H1 (cell line): ENCODE data around the gene FOXC1. TPM values are rescaled to one million over a fixed set of nuclear protein-coding genes. Genes with fewer than 3 reads are reported as not detected.

Source experiments
- CTCF ChIA-PET: fragments of 300-600 bp; sonication (Branson Sonifier 250); formaldehyde crosslinking; loops from one replicate; lab custom pipeline; 2021; ENCODE audit not compliant: partially characterized antibody; lab: Charles Lee
- POLR2A ChIA-PET: fragments of 300-600 bp; sonication (Branson Sonifier 250); formaldehyde crosslinking; loops from one replicate; lab custom pipeline; 2021; ENCODE audit warnings: inconsistent platforms; ENCODE audit not compliant: partially characterized antibody; lab: Charles Lee
- DNase-seq, 2 experiments: peaks; one replicate each; pipeline versions ENCODE4 v3.0.0 to v3.0.0-alpha.2; 2010 to 2022; ENCODE audit warnings: low spot score in 2 of 2, low read depth in 1 of 2, mixed read lengths in 1 of 2
- FAIRE-seq: peaks from 2 replicates; lab custom pipeline; 2011; peaks lifted over from hg19 to GRCh38; lab: Jason Lieb, UNC
- H2AFZ ChIP-seq: 2 replicates; pipeline ENCODE4 v1.8.1; 2012; ENCODE audit warnings: low read length, inconsistent platforms
- H2AK5ac ChIP-seq: 2 replicates; pipeline ENCODE4 v1.6.1; 2013; ENCODE audit warnings: low read depth, low read length
- H2BK120ac ChIP-seq: replicated peaks from 2 replicates; pipeline ENCODE3; 2013; ENCODE audit warnings: low read depth, low read length, inconsistent platforms
- H2BK12ac ChIP-seq: 2 replicates; pipeline ENCODE4 v1.6.1; 2013; ENCODE audit warnings: low read depth, low read length
- H2BK15ac ChIP-seq: 2 replicates; pipeline ENCODE4 v1.6.1; 2013; ENCODE audit warnings: low read length
- H2BK20ac ChIP-seq: 2 replicates; pipeline ENCODE4 v1.6.1; 2013; ENCODE audit warnings: low read length
- H2BK5ac ChIP-seq: 2 replicates; pipeline ENCODE4 v1.6.1; 2013; ENCODE audit warnings: low read depth, low read length
- H3K14ac ChIP-seq: 2 replicates; pipeline ENCODE4 v1.6.1; 2013; ENCODE audit warnings: inconsistent platforms; ENCODE audit not compliant: insufficient read length
- H3K18ac ChIP-seq: 2 replicates; pipeline ENCODE4 v1.6.1; 2013; ENCODE audit warnings: low read length; ENCODE audit errors: extremely low read depth
- H3K23ac ChIP-seq: 2 replicates; pipeline ENCODE4 v1.6.1; 2013; ENCODE audit warnings: inconsistent platforms; ENCODE audit not compliant: insufficient read length
- H3K23me2 ChIP-seq: 2 replicates; pipeline ENCODE4 v1.6.1; 2013; ENCODE audit warnings: low read depth, low read length
- H3K27ac ChIP-seq: 2 replicates; pipeline ENCODE4 v1.6.1; 2011; ENCODE audit warnings: low read depth, low read length, inconsistent platforms
- H3K27me3 ChIP-seq, 4 experiments: replicated peaks in 1 of 4; 1 replicate in 1 of 4; 2 replicates in 3 of 4; pipeline versions ENCODE4 v1.6.1 to v1.8.1; 2011 to 2013; ENCODE audit warnings: low read length in 3 of 4, mild to moderate bottlenecking in 3 of 4, inconsistent platforms in 2 of 4, mixed read lengths in 2 of 4, moderate library complexity in 1 of 4; ENCODE audit not compliant: control insufficient read depth in 3 of 4, insufficient read depth in 3 of 4; ENCODE audit errors: extremely low read depth in 1 of 4
- H3K36me3 ChIP-seq, 4 experiments: 2 replicates each; pipeline versions ENCODE4 v1.6.1 to v1.8.1; 2011 to 2013; ENCODE audit warnings: mild to moderate bottlenecking in 4 of 4, low read length in 3 of 4, moderate library complexity in 2 of 4, control low read depth in 1 of 4, inconsistent platforms in 1 of 4; ENCODE audit not compliant: insufficient read depth in 4 of 4, control insufficient read depth in 2 of 4
- H3K4ac ChIP-seq: replicated peaks from 2 replicates; pipeline ENCODE3; 2013; ENCODE audit warnings: low read length, low read depth, mixed read lengths, inconsistent platforms; ENCODE audit not compliant: insufficient read length
- H3K4me1 ChIP-seq, 4 experiments: replicated peaks in 1 of 4; 1 replicate in 1 of 4; 2 replicates in 3 of 4; pipeline versions ENCODE4 v1.6.1 to v1.8.1; 2011 to 2013; ENCODE audit warnings: low read length in 3 of 4, inconsistent platforms in 2 of 4, mixed read lengths in 1 of 4; ENCODE audit not compliant: insufficient read depth in 4 of 4, control insufficient read depth in 3 of 4
- H3K4me2 ChIP-seq, 2 experiments: 2 replicates each; pipeline versions ENCODE4 v1.6.1 to v1.8.1; 2011 to 2013; ENCODE audit warnings: low read depth in 2 of 2, low read length in 2 of 2, control low read depth in 1 of 2, inconsistent platforms in 1 of 2, mild to moderate bottlenecking in 1 of 2; ENCODE audit not compliant: insufficient read depth in 1 of 2
- H3K4me3 ChIP-seq, 4 experiments: fragments of 200-600, 300-600 bp in 1 of 4; sonication (generic), shearing (Covaris generic), sonication (Bioruptor Twin) in 1 of 4; 2 replicates each; pipeline versions ENCODE4 v1.5.1 to v1.8.1; 2011 to 2016; ENCODE audit warnings: low read length in 4 of 4, low read depth in 3 of 4, control low read depth in 2 of 4, inconsistent platforms in 2 of 4, mild to moderate bottlenecking in 2 of 4, mixed read lengths in 1 of 4, moderate library complexity in 1 of 4; ENCODE audit not compliant: insufficient read depth in 2 of 4; ENCODE audit errors: extremely low read depth in 1 of 4
- H3K56ac ChIP-seq: replicated peaks from 2 replicates; pipeline ENCODE3; 2013; ENCODE audit warnings: low read depth, mild to moderate bottlenecking, mixed read lengths, low read length, inconsistent platforms; ENCODE audit not compliant: insufficient read length
- H3K79me1 ChIP-seq: 2 replicates; pipeline ENCODE4 v1.6.1; 2013; ENCODE audit warnings: low read depth, low read length, control low read depth
- H3K79me2 ChIP-seq, 2 experiments: 2 replicates each; pipeline versions ENCODE4 v1.6.1 to v1.8.1; 2012 to 2013; ENCODE audit warnings: low read length in 2 of 2, mild to moderate bottlenecking in 2 of 2, inconsistent platforms in 1 of 2; ENCODE audit not compliant: insufficient read depth in 2 of 2, control insufficient read depth in 1 of 2
- H3K9ac ChIP-seq, 4 experiments: replicated peaks in 1 of 4; 1 replicate in 1 of 4; 2 replicates in 3 of 4; pipeline versions ENCODE4 v1.6.1 to v1.8.1; 2011 to 2013; ENCODE audit warnings: low read depth in 3 of 4, low read length in 3 of 4, control low read depth in 2 of 4, mild to moderate bottlenecking in 2 of 4, moderate library complexity in 2 of 4, inconsistent platforms in 1 of 4; ENCODE audit errors: extremely low read depth in 1 of 4
- H3K9me3 ChIP-seq, 2 experiments: 2 replicates each; pipeline versions ENCODE4 v1.6.1 to v1.8.1; 2012 to 2013; ENCODE audit warnings: mild to moderate bottlenecking in 2 of 2, moderate library complexity in 2 of 2, control low read depth in 1 of 2, inconsistent platforms in 1 of 2, low read depth in 1 of 2, low read length in 1 of 2, mixed read lengths in 1 of 2; ENCODE audit not compliant: insufficient read depth in 2 of 2
- H4K20me1 ChIP-seq, 2 experiments: replicated peaks in 1 of 2; 2 replicates each; pipeline versions ENCODE3 to v1.8.1; 2011 to 2013; ENCODE audit warnings: inconsistent platforms in 2 of 2, low read length in 2 of 2, mild to moderate bottlenecking in 1 of 2; ENCODE audit not compliant: insufficient read depth in 2 of 2, control insufficient read depth in 1 of 2
- H4K5ac ChIP-seq: 2 replicates; pipeline ENCODE4 v1.6.1; 2013; ENCODE audit warnings: low read length, low read depth, mixed read lengths, inconsistent platforms; ENCODE audit not compliant: insufficient read length
- H4K8ac ChIP-seq: 2 replicates; pipeline ENCODE4 v1.8.0; 2013; ENCODE audit warnings: mild to moderate bottlenecking, moderate library complexity, low read length, inconsistent platforms; ENCODE audit not compliant: insufficient read depth; ENCODE audit errors: extremely low read depth
- H4K91ac ChIP-seq: replicated peaks from 2 replicates; pipeline ENCODE3; 2013; ENCODE audit warnings: low read length, mixed read lengths, inconsistent platforms; ENCODE audit not compliant: insufficient read length
- CHD2 ChIP-seq: IDR thresholded peaks from 2 replicates; pipeline ENCODE4 v1.6.1; 2012; ENCODE audit warnings: low read length, improper control_type of control experiment
- FOSL1 ChIP-seq: IDR thresholded peaks from 2 replicates; pipeline ENCODE4 v1.6.1; 2011; ENCODE audit warnings: mild to moderate bottlenecking, low read depth, low read length, moderate library complexity; ENCODE audit not compliant: insufficient read depth
- KDM1A ChIP-seq: fragments of 200-600, 300-600 bp; sonication (generic); IDR thresholded peaks from 2 replicates; pipeline ENCODE4 v1.7.1; 2016; ENCODE audit warnings: mild to moderate bottlenecking, low read length, borderline replicate concordance
- KDM5A ChIP-seq: fragments of 200-600 bp; IDR thresholded peaks from 2 replicates; pipeline ENCODE4 v1.7.1; 2012; ENCODE audit warnings: mild to moderate bottlenecking, low read length, inconsistent platforms, mixed read lengths
- NRF1 ChIP-seq: IDR thresholded peaks from 2 replicates; pipeline ENCODE4 v1.6.1; 2011; ENCODE audit warnings: mild to moderate bottlenecking, low read depth, low read length, improper control_type of control experiment
- POU5F1 ChIP-seq: IDR thresholded peaks from 2 replicates; pipeline ENCODE4 v1.6.1; 2011; ENCODE audit warnings: low read depth, mild to moderate bottlenecking, low read length, moderate library complexity
- RXRA ChIP-seq: IDR thresholded peaks from 2 replicates; pipeline ENCODE4 v1.6.1; 2011; ENCODE audit warnings: low read depth, mild to moderate bottlenecking, low read length, moderate library complexity; ENCODE audit not compliant: insufficient read depth
- SIN3A ChIP-seq, 2 experiments: IDR thresholded peaks in 1 of 2; conservative IDR thresholded peaks in 1 of 2; 2 replicates each; pipeline ENCODE4 v1.6.1; 2011 to 2012; ENCODE audit warnings: low read length in 2 of 2, improper control_type of control experiment in 1 of 2, low read depth in 1 of 2, mild to moderate bottlenecking in 1 of 2
- SP1 ChIP-seq: IDR thresholded peaks from 2 replicates; pipeline ENCODE4 v1.6.1; 2011; ENCODE audit warnings: low read depth, low read length
- WGBS, 2 experiments: shearing (Covaris generic) in 1 of 2; methylation state at CpG; one replicate each; pipeline versions ENCODE4 v1.1.6 to v1.1.7; 2013 to 2015; ENCODE audit warnings: low lambda C conversion rate in 2 of 2, mixed read lengths in 2 of 2, inconsistent platforms in 1 of 2, low coverage in 1 of 2, missing lambda C conversion rate in 1 of 2; ENCODE audit not compliant: insufficient replicate concordance in 2 of 2, insufficient coverage in 1 of 2, insufficient read length in 1 of 2; ENCODE audit errors: extremely low coverage in 1 of 2, missing lambda C conversion rate in 1 of 2; 5-methylcytosine and 5-hydroxymethylcytosine counted together
- polyA plus RNA-seq, 7 experiments: library from polyadenylated mRNA; depleted of rRNA in 3 of 7; stranded (reverse) in 5 of 7; unstranded in 2 of 7; fragments of >200 nt in 5 of 7; fragments of 200-250 nt in 2 of 7; gene quantifications; 1 replicate in 5 of 7; 2 replicates in 1 of 7; 4 replicates in 1 of 7; pipeline versions ENCODE4 v1.2.1 to v1.2.3, GENCODE V29; 2011 to 2013; ENCODE audit warnings: missing spikeins in 2 of 7, mixed read lengths in 2 of 7
- total RNA-seq: library from RNA; stranded (reverse); fragmentation: NEBNext Ultra II Directional; extraction: Animal tissue kit (Norgen Biotek cat#: 25700); gene quantifications from 2 replicates; pipeline ENCODE4 v1.2.1, GENCODE V29; 2021
- TF ChIP-seq, protein P1 (sequence below): IDR thresholded peaks from 2 replicates; pipeline ENCODE4 v1.6.1; 2012; ENCODE audit warnings: inconsistent platforms

Gene FOXC1
- total and polyA plus RNA-seq, 2 of the 8 experiments (the other 6 are each of a cell fraction or from before 2014, with no cell fraction given), result 0.22 TPM; not detected in 1

- Histone ChIP-seq H4K8ac (peak overlapping the region; percentile 18; the same call in 1 of the 2 replicates), H3K4me1 (peaks cover 0 to 8% (median 4%) of the 10 kb centered on the region in 4 experiments; a peak in 4 of 7 replicates), H2BK12ac (no peak overlapping the region), H3K9ac (no peak overlapping the region), H3K79me1 (no peaks in the 10 kb centered on the region), H4K5ac (no peak overlapping the region), H3K4ac (no peak overlapping the region), H2AK5ac (no peak overlapping the region), H2BK5ac (no peak overlapping the region), H3K18ac (no peak overlapping the region), H3K9me3 (no peaks in the 10 kb centered on the region), H3K56ac (no peak overlapping the region), H4K91ac (no peak overlapping the region), H2AFZ (no peak overlapping the region), H4K20me1 (no peaks in the 10 kb centered on the region), H3K79me2 (no peaks in the 10 kb centered on the region), H3K27me3 (peaks cover 0 to 3% (median 0%) of the 10 kb centered on the region in 4 experiments; a peak in 1 of 7 replicates), H3K4me2 (no peak overlapping the region), H3K4me3 (no peak overlapping the region), H3K23ac (no peak overlapping the region), H3K23me2 (no peaks in the 10 kb centered on the region), H3K36me3 (no peaks in the 10 kb centered on the region), H3K14ac (no peak overlapping the region), H2BK15ac (no peak overlapping the region), H2BK20ac (no peak overlapping the region), H2BK120ac (no peak overlapping the region), H3K27ac (no peak overlapping the region)
- CTCF ChIA-PET, result interaction anchor here (1.1 to 1.5 kb wide), 2 partner anchors 15 to 19 kb away, joined by 3 to 5 read pairs; no protein-coding TSS in a partner anchor
- POLR2A ChIA-PET, result no interaction called here
- DNase-seq (peak in 1 of 2 experiments; percentile 36), FAIRE-seq (no peak)
- no peak for TF ChIP-seq SIN3A (conservative IDR thresholded peaks at IDR 0.05 in 1 of 2, IDR thresholded peaks at IDR 0.05 in 1 of 2; ENCODE audit: low read depth in 1 of 2, low read length in 2 of 2)
- no peak for TF ChIP-seq RXRA
- TF ChIP-seq, protein P1, sequence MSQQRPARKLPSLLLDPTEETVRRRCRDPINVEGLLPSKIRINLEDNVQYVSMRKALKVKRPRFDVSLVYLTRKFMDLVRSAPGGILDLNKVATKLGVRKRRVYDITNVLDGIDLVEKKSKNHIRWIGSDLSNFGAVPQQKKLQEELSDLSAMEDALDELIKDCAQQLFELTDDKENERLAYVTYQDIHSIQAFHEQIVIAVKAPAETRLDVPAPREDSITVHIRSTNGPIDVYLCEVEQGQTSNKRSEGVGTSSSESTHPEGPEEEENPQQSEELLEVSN, result no peak
- TF ChIP-seq CHD2, result no peak
- TF ChIP-seq NRF1, result no peak
- no peak for TF ChIP-seq FOSL1
- no peak for TF ChIP-seq KDM1A
- no peak for TF ChIP-seq KDM5A
- TF ChIP-seq SP1, result no peak
- TF ChIP-seq POU5F1, result no peak
- whole genome bisulfite sequencing, 2 experiments, result 92% methylated on average over 11 of the region's 11 CpGs; no CpG with 5 or more reads in 1 of the 2 experiments
Observed at GRCh38 chr6:1577146-1577680, 32.5 kb upstream of the FOXC1 start.
